Upper lobe of right lung (tissue), 1 donor: ENCODE data around the gene AKNA. TPM values are rescaled to one million over a fixed set of nuclear protein-coding genes. Genes with fewer than 3 reads are reported as not detected.

Experiments used
- ATAC-seq: fragments of 200-7000 bp; cut with Tn5 transposase; one replicate; pipeline ENCODE4 v1.9.1; 2020; ENCODE audit warnings: mild to moderate bottlenecking, moderate library complexity
- DNase-seq: peaks from one replicate; pipeline ENCODE4 v3.0.0-alpha.2; 2020
- H3K27ac ChIP-seq: fragments of 200-600 bp; one replicate; pipeline ENCODE4 v1.8.0; 2022
- H3K27me3 ChIP-seq: fragments of 200-600 bp; one replicate; pipeline ENCODE4 v1.8.0; 2022; ENCODE audit warnings: mild to moderate bottlenecking
- H3K36me3 ChIP-seq: fragments of 200-600 bp; one replicate; pipeline ENCODE4 v1.8.0; 2022
- H3K4me1 ChIP-seq: fragments of 200-600 bp; one replicate; pipeline ENCODE4 v1.8.0; 2022
- H3K4me3 ChIP-seq: fragments of 200-600 bp; one replicate; pipeline ENCODE4 v1.8.0; 2022; ENCODE audit warnings: mild to moderate bottlenecking
- H3K9me3 ChIP-seq: fragments of 200-600 bp; one replicate; pipeline ENCODE4 v1.8.0; 2022
- intact Hi-C: fragments of 100-400 bp; cut with DNase I; formaldehyde crosslinking; loops from one replicate; pipeline ENCODE4 v1.11.0; 2022
- total RNA-seq: library from RNA; stranded (reverse); fragmentation: NEBNext Ultra II Directional; extraction: Animal tissue kit (Norgen Biotek cat#: 25700); gene quantifications from one replicate; pipeline ENCODE4 v1.2.1, GENCODE V29; 2021
- TF ChIP-seq, protein P1 (sequence below): fragments of 200-600 bp; IDR thresholded peaks from one replicate; pipeline ENCODE4 v1.8.0; 2022; ENCODE audit warnings: antibody characterized with exemption
- donor health status: DM: no; HTN: yes; CAD: no; lungs with severe emphysema.

Gene AKNA
- total RNA-seq, 1 donor from 2014 or later: 54.7 TPM

DNA sequence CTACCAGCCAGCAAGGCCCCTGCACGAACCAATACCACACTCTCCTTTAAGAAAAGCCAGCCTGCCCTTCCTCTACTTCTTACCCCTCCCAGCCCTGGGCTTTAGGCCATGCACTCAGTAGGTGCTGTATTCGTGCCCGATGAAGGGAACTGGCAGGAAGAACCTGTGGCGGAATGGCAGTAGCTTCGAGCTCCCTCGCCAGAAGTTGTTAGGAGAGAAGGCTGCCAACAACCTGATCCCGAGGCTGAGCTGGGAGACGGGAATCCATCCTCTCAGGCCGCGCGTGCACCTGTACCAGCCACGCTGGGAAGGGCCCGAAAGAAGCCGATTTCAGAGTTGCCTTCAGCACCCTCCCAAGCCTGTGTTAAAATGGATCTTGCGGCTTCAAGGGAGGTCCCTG, 45.3 kb upstream of the AKNA start:
- intact Hi-C loops: no loop called here
- TF ChIP-seq, protein P1, sequence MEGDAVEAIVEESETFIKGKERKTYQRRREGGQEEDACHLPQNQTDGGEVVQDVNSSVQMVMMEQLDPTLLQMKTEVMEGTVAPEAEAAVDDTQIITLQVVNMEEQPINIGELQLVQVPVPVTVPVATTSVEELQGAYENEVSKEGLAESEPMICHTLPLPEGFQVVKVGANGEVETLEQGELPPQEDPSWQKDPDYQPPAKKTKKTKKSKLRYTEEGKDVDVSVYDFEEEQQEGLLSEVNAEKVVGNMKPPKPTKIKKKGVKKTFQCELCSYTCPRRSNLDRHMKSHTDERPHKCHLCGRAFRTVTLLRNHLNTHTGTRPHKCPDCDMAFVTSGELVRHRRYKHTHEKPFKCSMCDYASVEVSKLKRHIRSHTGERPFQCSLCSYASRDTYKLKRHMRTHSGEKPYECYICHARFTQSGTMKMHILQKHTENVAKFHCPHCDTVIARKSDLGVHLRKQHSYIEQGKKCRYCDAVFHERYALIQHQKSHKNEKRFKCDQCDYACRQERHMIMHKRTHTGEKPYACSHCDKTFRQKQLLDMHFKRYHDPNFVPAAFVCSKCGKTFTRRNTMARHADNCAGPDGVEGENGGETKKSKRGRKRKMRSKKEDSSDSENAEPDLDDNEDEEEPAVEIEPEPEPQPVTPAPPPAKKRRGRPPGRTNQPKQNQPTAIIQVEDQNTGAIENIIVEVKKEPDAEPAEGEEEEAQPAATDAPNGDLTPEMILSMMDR: no peak
- Histone ChIP-seq H3K36me3 (no peaks in the 10 kb centered on the region), H3K9me3 (no peaks in the 10 kb centered on the region), H3K4me3 (no peak overlapping the region), H3K27ac (no peak overlapping the region), H3K27me3 (no peaks in the 10 kb centered on the region), H3K4me1 (no peaks in the 10 kb centered on the region)
- peak; percentile 37 for DNase-seq
- ATAC-seq: no peak

DNA sequence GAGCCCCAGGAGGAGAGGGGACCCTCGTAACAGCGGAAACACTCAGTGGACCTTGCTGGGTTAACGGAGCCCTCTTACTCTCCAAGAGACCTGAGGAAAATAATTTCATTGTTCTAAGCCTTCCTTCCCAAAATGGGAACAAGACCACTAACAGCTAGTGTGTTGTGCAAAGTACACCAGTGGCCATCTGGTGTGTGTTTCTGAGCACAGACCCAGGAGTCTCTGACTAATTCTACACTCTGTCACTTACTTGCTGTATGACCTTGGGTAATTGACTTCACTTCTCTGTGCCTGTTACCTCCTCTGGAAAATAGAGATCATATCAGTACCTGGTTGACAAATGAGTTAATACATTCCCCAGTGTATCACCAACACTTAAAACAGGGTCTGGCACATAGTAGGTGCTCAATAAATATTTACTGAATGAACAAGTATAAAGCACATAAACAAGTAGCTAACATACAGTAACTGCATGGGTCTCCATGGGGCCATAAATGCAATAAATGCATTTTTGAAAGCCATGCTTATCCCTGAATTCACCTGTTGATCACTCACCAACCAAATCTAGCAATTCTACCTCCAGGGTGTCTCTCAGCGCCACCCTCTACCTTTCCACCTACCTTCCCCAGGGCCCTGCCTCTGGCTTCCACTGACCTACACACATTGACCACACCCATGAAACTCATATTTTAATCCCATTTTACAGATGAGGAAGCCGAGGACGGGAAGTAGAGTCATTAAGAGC, 44.7 kb upstream of the AKNA start:
- Histone ChIP-seq H3K4me1 (no peaks in the 10 kb centered on the region), H3K27ac (no peak overlapping the region), H3K9me3 (no peaks in the 10 kb centered on the region), H3K27me3 (no peaks in the 10 kb centered on the region), H3K36me3 (no peaks in the 10 kb centered on the region), H3K4me3 (no peak overlapping the region)
- intact Hi-C loops: no loop called here
- no peak for DNase-seq
- no peak for ATAC-seq
- TF ChIP-seq, protein P1: no peak

DNA sequence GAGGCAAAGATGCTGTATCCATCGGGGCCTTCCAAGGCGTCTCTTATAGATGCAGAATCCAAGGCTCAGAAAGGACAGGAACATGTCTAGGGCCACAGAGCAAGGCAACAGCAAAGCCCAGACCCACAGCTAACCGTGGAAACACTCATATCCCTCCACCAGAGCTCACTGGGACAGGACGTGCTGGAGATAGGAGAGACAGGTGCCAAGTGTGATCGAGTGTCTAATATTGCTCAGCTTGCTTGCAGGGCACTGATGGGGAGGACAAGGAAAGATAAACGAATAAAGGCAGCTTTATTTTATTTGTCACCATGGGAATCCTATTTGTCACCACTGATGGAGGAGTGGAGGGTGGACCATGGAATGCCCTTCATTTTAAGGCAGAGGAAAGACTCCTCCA, 44.0 kb upstream of the AKNA start:
- H3K27ac ChIP-seq: no peak overlapping the region
- TF ChIP-seq, protein P1: no peak
- H3K36me3 ChIP-seq: no peaks in the 10 kb centered on the region
- intact Hi-C loops: no loop called here
- H3K9me3 ChIP-seq: no peaks in the 10 kb centered on the region
- H3K4me3 ChIP-seq: no peak overlapping the region
- DNase-seq: no peak
- H3K27me3 ChIP-seq: no peaks in the 10 kb centered on the region
- H3K4me1 ChIP-seq: no peaks in the 10 kb centered on the region
- no peak for ATAC-seq

DNA sequence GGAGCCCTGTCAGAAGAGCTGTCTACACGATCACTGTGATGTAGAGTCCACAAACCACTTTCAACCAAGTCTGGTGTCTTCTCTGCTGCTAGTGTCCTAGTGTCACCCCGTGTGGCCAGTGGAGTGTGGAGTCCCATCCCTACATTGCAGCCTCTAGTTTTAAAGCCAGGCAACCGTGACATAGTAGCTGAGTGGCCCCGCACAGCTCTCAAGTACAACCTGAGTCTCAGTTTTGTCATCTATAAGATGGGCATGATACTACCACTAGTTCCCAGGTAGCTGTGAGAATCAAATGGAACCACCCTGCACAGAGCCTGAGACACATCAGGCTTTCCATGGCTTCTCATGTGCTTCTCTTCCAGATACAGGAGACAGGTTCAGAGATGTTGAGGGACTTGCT, 43.2 kb upstream of the AKNA start:
- ATAC-seq: no peak
- no peaks in the 10 kb centered on the region for H3K27me3 ChIP-seq
- no peak overlapping the region for H3K4me3 ChIP-seq
- H3K4me1 ChIP-seq: no peaks in the 10 kb centered on the region
- no peak for DNase-seq
- intact Hi-C loops: no loop called here
- H3K27ac ChIP-seq: no peak overlapping the region
- TF ChIP-seq, protein P1: no peak
- H3K36me3 ChIP-seq: no peaks in the 10 kb centered on the region
- no peaks in the 10 kb centered on the region for H3K9me3 ChIP-seq

DNA sequence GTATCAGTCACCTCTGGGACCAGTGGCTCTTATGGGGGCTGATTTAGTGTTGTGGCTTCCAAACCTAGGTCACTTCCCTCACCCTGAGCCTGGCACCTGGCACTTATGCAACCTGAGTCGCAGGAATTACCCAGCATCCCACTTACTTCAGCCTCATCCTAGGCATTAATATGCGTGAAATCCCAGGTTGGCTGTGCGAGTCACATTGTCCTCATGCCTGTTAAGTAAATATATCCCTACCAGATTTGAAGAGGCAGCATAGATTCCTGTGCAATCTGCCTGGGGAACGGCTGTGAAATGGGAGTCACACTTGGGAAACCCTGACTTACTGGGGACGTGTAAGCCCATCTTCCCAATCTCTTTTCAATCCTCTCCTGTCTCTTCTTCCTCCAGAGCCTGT, 42.7 kb upstream of the AKNA start:
- ATAC-seq (no peak), DNase-seq (no peak)
- intact Hi-C loops: no loop called here
- Histone ChIP-seq H3K4me3 (no peak overlapping the region), H3K4me1 (no peaks in the 10 kb centered on the region), H3K27ac (no peak overlapping the region), H3K9me3 (no peaks in the 10 kb centered on the region), H3K36me3 (no peaks in the 10 kb centered on the region), H3K27me3 (no peaks in the 10 kb centered on the region)
- TF ChIP-seq, protein P1: no peak

DNA sequence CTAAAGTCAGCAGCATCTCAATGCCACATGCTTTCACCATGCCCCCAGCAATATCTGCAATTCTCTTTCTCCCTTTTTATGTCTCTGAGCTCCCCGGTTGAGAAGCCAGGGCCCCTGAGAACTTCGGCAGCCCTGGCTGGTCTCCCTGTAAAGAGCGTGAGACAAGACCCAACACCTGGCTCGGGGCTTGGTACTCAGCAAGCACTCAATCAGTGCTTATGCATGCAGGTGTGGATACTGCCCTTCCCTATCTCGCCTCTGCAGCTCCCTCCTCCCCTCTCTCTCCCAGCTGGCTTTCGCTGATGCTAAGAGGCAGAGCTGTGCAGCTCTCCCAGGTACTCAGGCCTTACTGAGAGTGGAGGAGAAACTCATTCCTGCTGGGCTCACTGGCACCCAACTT, 41.7 kb upstream of the AKNA start:
- TF ChIP-seq, protein P1: no peak
- H3K4me1 ChIP-seq: no peaks in the 10 kb centered on the region
- intact Hi-C loops: no loop called here
- H3K9me3 ChIP-seq: no peaks in the 10 kb centered on the region
- no peaks in the 10 kb centered on the region for H3K36me3 ChIP-seq
- ATAC-seq (no peak), DNase-seq (no peak)
- no peak overlapping the region for H3K4me3 ChIP-seq
- H3K27me3 ChIP-seq: no peaks in the 10 kb centered on the region
- H3K27ac ChIP-seq: no peak overlapping the region
